ENCODE results near the gene WNT6.
"Not testable (repeated sequence)": the region's sequence is repeated elsewhere in the genome, so short reads cannot be mapped to it uniquely, and the experiment has no call there.

The WNT6 gene

DNA sequence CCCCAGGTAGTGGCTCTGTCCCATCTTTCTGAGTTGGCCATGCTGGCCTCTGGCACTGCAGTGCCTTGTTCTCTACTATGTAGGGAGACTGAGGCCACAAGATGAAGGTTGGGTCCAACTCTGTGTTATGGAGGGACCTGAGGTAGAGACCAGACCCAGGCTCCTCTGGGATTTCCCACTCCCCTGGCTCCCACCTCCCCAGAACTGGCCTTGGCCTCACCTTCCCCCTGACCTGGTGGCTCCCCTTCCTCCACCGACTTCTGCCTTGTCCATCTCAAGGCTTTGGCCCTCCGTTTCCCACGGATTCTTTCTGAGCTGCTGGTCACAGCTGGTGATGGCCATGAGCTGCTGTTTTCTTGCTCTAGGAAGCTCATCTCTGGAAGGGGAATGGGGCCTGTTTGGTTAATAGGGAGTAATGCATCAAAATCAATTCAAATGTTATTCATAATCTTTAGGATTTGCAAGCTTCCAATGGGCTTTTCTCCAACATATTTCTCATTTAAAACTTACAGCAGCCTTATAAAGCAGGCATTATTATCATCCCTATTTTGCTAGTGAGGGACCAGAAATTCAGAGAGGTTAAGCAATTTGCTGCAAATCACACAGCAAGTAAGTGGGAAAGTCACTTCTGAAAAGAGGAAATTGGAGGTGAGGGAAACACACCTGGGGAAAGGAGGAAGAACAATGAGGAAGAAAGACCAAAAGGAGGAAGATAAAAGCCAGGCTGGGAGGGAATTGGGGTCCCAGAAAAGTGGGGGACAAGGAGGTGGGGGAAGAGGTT lies 28.9 kb upstream of the WNT6 start:
- Histone ChIP-seq H3K27me3 (ENCODE audit: control insufficient read depth, insufficient read depth, low read length, poor library complexity, severe bottlenecking) (no peaks in the 10 kb centered on the region), H3K27ac (ENCODE audit: insufficient read depth, low read depth, low read length, poor library complexity, severe bottlenecking) (no peak overlapping the region), H3K4me3 (ENCODE audit: insufficient read depth, low read depth, low read length) (no peak overlapping the region), H3K4me1 (ENCODE audit: control insufficient read depth, insufficient read depth, low read length) (no peaks in the 10 kb centered on the region), H3K36me3 (ENCODE audit: control insufficient read depth, insufficient read depth, low read length) (no peaks in the 10 kb centered on the region), H3K9me3 (ENCODE audit: control insufficient read depth, low read length) (no peaks in the 10 kb centered on the region)
- WGBS, 2 experiments = 89 to 96% methylated on average over 3 of the region's 3 CpGs

DNA sequence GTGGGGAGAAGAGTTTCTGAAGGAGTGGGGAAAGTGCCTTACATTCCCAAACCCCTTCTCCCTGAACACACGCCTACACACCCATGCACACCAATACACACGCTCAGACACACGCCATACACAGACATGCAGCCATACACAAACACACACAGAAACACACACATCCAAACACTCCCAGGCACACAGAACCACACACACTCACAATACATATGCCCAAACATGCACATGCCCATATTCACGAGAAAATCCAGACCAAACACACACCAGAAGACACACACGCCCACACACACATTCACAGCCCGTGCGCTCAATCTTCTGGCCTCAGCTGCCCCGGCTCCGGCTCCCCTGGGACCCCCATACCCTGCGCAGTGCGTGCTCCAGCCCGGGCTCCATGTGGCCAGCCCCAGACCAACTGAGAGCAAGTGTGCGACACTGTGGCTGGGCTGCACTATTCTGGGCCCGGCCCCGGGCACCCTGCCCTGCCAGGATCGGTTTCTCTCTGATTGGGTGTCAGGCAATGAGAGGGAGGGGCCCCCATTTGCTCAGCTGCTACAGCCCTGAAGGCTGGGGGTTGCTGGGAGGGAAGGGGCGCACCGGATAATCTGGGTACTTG lies 28.1 kb upstream of the WNT6 start, which contains the start of gene PRKAG3:
Gene PRKAG3 (minus strand): TSS at position 426 of the 613 bp plus-strand sequence.
- WGBS, 2 experiments = 91 to 93% methylated on average over 18 of the region's 18 CpGs
- H3K27me3 ChIP-seq (ENCODE audit: control insufficient read depth, insufficient read depth, low read length, poor library complexity, severe bottlenecking) = no peaks in the 10 kb centered on the region
- H3K4me1 ChIP-seq (ENCODE audit: control insufficient read depth, insufficient read depth, low read length) = no peaks in the 10 kb centered on the region
- H3K4me3 ChIP-seq (ENCODE audit: insufficient read depth, low read depth, low read length) = no peak within 1 kb of the TSS
- H3K9me3 ChIP-seq (ENCODE audit: control insufficient read depth, low read length) = no peaks in the 10 kb centered on the region
- no peak within 1 kb of the TSS for H3K27ac ChIP-seq (ENCODE audit: insufficient read depth, low read depth, low read length, poor library complexity, severe bottlenecking)
- H3K36me3 ChIP-seq (ENCODE audit: control insufficient read depth, insufficient read depth, low read length) = no peaks in the 10 kb centered on the region

- H3K9me3 ChIP-seq (ENCODE audit: control insufficient read depth, low read length) = no peaks in the 10 kb centered on the region
- H3K27me3 ChIP-seq (ENCODE audit: control insufficient read depth, insufficient read depth, low read length, poor library complexity, severe bottlenecking) = no peaks in the 10 kb centered on the region
- H3K36me3 ChIP-seq (ENCODE audit: control insufficient read depth, insufficient read depth, low read length) = no peaks in the 10 kb centered on the region
- H3K4me1 ChIP-seq (ENCODE audit: control insufficient read depth, insufficient read depth, low read length) = no peaks in the 10 kb centered on the region
- 96 to 97% methylated on average over 3 of the region's 3 CpGs for WGBS, 2 experiments
- no peak overlapping the region for H3K4me3 ChIP-seq (ENCODE audit: insufficient read depth, low read depth, low read length)
- H3K27ac ChIP-seq (ENCODE audit: insufficient read depth, low read depth, low read length, poor library complexity, severe bottlenecking) = no peak overlapping the region
These were observed 27.5 kb upstream of the WNT6 start for GRCh38 chr2:218832081-218832480.

DNA sequence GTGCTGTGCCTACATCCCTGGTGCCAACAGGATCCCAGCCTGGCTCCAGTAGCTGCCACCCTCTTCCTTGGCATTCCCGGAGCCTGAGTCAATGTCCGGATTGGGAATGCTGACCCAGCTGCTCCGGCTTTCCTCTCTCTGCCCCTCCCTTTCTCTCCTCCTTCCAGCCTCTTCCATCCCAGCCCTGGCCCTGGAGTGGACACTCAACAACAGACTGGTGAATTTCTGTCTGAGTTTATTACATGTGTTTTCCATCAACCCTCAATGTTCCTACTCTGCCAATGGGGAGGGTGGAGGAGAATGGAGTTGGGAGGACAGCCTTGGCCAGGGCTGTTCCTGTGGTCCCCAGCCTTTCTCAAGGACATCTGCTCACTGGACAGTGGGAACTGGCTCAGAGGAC lies 27.1 kb upstream of the WNT6 start:
- Histone ChIP-seq H3K27ac (ENCODE audit: insufficient read depth, low read depth, low read length, poor library complexity, severe bottlenecking) (no peak overlapping the region), H3K27me3 (ENCODE audit: control insufficient read depth, insufficient read depth, low read length, poor library complexity, severe bottlenecking) (no peaks in the 10 kb centered on the region), H3K36me3 (ENCODE audit: control insufficient read depth, insufficient read depth, low read length) (no peaks in the 10 kb centered on the region), H3K4me3 (ENCODE audit: insufficient read depth, low read depth, low read length) (no peak overlapping the region), H3K4me1 (ENCODE audit: control insufficient read depth, insufficient read depth, low read length) (no peaks in the 10 kb centered on the region), H3K9me3 (ENCODE audit: control insufficient read depth, low read length) (no peaks in the 10 kb centered on the region)
- WGBS, 2 experiments = 85 to 88% methylated on average over 3 of the region's 3 CpGs

- no peak overlapping the region for H3K4me3 ChIP-seq (ENCODE audit: insufficient read depth, low read depth, low read length)
- 83 to 96% methylated on average over 4 of the region's 4 CpGs for WGBS, 2 experiments
- no peak overlapping the region for H3K27ac ChIP-seq (ENCODE audit: insufficient read depth, low read depth, low read length, poor library complexity, severe bottlenecking)
- no peaks in the 10 kb centered on the region for H3K36me3 ChIP-seq (ENCODE audit: control insufficient read depth, insufficient read depth, low read length)
- H3K9me3 ChIP-seq (ENCODE audit: control insufficient read depth, low read length) = no peaks in the 10 kb centered on the region
- H3K27me3 ChIP-seq (ENCODE audit: control insufficient read depth, insufficient read depth, low read length, poor library complexity, severe bottlenecking) = no peaks in the 10 kb centered on the region
- H3K4me1 ChIP-seq (ENCODE audit: control insufficient read depth, insufficient read depth, low read length) = no peaks in the 10 kb centered on the region
These were observed 26.5 kb upstream of the WNT6 start for GRCh38 chr2:218833023-218833609.

DNA sequence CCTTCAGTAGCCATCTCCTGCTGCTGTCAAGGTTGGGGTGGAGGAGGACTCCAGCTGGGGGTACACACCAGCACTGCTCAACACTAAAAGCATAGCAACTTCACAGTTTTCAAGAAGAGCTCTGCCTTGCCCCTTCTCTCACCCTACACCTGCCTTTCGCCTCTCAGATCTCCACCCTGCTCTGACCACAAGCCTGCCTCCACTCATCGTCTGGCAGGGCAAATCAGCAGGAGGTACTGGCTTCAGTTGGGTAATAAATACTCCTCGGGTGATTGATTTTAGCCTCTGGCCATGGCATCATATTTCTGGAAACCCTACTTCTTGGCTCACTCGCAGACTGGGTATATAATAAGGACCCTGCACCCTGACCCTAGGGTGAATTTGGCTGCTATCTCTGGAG lies 24.9 kb upstream of the WNT6 start:
- H3K27me3 ChIP-seq (ENCODE audit: control insufficient read depth, insufficient read depth, low read length, poor library complexity, severe bottlenecking) = peaks cover 4% of the 10 kb centered on the region
- no peaks in the 10 kb centered on the region for H3K9me3 ChIP-seq (ENCODE audit: control insufficient read depth, low read length)
- H3K36me3 ChIP-seq (ENCODE audit: control insufficient read depth, insufficient read depth, low read length) = no peaks in the 10 kb centered on the region
- H3K27ac ChIP-seq (ENCODE audit: insufficient read depth, low read depth, low read length, poor library complexity, severe bottlenecking) = no peak overlapping the region
- WGBS, 2 experiments = 78 to 84% methylated on average over 4 of the region's 4 CpGs
- H3K4me3 ChIP-seq (ENCODE audit: insufficient read depth, low read depth, low read length) = no peak overlapping the region
- no peaks in the 10 kb centered on the region for H3K4me1 ChIP-seq (ENCODE audit: control insufficient read depth, insufficient read depth, low read length)

DNA sequence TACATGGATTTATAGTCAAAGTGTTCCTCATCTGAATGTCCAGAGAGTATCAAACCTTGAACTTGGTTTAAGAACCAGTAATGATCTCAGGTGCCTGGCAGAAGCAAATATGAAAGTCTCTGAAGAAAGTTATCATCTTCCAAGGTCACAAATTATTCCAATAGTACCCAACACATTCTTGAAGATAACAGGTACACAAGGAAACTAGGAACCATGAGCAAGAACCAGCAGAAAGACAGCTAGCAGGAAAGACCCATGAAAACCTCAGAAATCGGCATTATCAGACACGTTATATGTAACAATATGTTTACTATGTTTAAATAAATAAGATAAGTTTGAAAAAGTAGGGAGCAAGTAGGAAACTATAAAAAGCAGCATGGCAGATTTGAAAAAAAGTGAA lies 22.1 kb upstream of the WNT6 start:
- Histone ChIP-seq H3K27ac (ENCODE audit: insufficient read depth, low read depth, low read length, poor library complexity, severe bottlenecking) (no peak overlapping the region), H3K9me3 (ENCODE audit: control insufficient read depth, low read length) (no peaks in the 10 kb centered on the region), H3K4me1 (ENCODE audit: control insufficient read depth, insufficient read depth, low read length) (no peaks in the 10 kb centered on the region), H3K4me3 (ENCODE audit: insufficient read depth, low read depth, low read length) (no peak overlapping the region), H3K27me3 (ENCODE audit: control insufficient read depth, insufficient read depth, low read length, poor library complexity, severe bottlenecking) (peaks cover 4% of the 10 kb centered on the region), H3K36me3 (ENCODE audit: control insufficient read depth, insufficient read depth, low read length) (no peaks in the 10 kb centered on the region)
- 90 to 100% methylated on average over 1 to 2 of the region's 2 CpGs for WGBS, 2 experiments

- Histone ChIP-seq H3K4me1 (ENCODE audit: control insufficient read depth, insufficient read depth, low read length) (no peaks in the 10 kb centered on the region), H3K36me3 (ENCODE audit: control insufficient read depth, insufficient read depth, low read length) (no peaks in the 10 kb centered on the region), H3K27me3 (ENCODE audit: control insufficient read depth, insufficient read depth, low read length, poor library complexity, severe bottlenecking) (peaks cover 4% of the 10 kb centered on the region), H3K27ac (ENCODE audit: insufficient read depth, low read depth, low read length, poor library complexity, severe bottlenecking) (no peak overlapping the region), H3K4me3 (ENCODE audit: insufficient read depth, low read depth, low read length) (no peak overlapping the region), H3K9me3 (ENCODE audit: control insufficient read depth, low read length) (no peaks in the 10 kb centered on the region)
- 78 to 82% methylated on average over 4 of the region's 4 CpGs for WGBS, 2 experiments
These were observed 20.2 kb upstream of the WNT6 start for GRCh38 chr2:218839430-218839829.

DNA sequence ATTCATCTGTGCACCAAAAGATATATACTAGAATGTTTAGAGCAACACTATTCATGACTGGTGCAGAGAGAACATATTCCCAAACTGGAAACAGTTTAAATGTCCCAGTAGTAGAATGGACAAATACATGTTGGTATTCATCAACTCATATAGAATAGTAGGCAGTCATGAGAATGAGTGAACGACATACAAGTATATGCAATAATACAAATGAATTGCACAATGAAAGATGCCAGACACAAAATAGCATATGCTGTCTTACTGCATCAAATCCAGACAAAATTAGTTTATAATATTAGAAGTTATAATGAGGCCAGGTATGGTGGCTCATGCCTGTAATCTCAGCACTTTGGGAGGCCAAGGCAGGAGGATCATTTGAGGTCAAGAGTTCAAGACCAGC lies 19.7 kb upstream of the WNT6 start:
- Histone ChIP-seq H3K4me3 (ENCODE audit: insufficient read depth, low read depth, low read length) (no peak overlapping the region), H3K27me3 (ENCODE audit: control insufficient read depth, insufficient read depth, low read length, poor library complexity, severe bottlenecking) (peaks cover 4% of the 10 kb centered on the region), H3K9me3 (ENCODE audit: control insufficient read depth, low read length) (no peaks in the 10 kb centered on the region), H3K36me3 (ENCODE audit: control insufficient read depth, insufficient read depth, low read length) (no peaks in the 10 kb centered on the region), H3K4me1 (ENCODE audit: control insufficient read depth, insufficient read depth, low read length) (no peaks in the 10 kb centered on the region), H3K27ac (ENCODE audit: insufficient read depth, low read depth, low read length, poor library complexity, severe bottlenecking) (no peak overlapping the region)
- WGBS, 2 experiments = 100% methylated on average over 1 of the region's 1 CpG; no CpG with 5 or more reads in 1 of the 2 experiments

GRCh38 chr2:218844334-218844733 lies 15.3 kb upstream of the WNT6 start:
- not testable (repeated sequence) for H3K27me3 ChIP-seq (ENCODE audit: control insufficient read depth, insufficient read depth, low read length, poor library complexity, severe bottlenecking); H3K4me1 ChIP-seq (ENCODE audit: control insufficient read depth, insufficient read depth, low read length); H3K36me3 ChIP-seq (ENCODE audit: control insufficient read depth, insufficient read depth, low read length); H3K27ac ChIP-seq (ENCODE audit: insufficient read depth, low read depth, low read length, poor library complexity, severe bottlenecking); H3K4me3 ChIP-seq (ENCODE audit: insufficient read depth, low read depth, low read length); H3K9me3 ChIP-seq (ENCODE audit: control insufficient read depth, low read length)
- WGBS, 2 experiments = 84 to 89% methylated on average over 4 to 5 of the region's 5 CpGs

All from ectodermal cell (in vitro differentiated cells).